Measurements from ENCODE around the gene RBM20. TPM values are rescaled to one million over a fixed set of nuclear protein-coding genes. Genes with fewer than 3 reads are reported as not detected.

RBM20 gene
- total and polyA plus RNA-seq, 8 donors, result under 0.01 to 6.2 (median 0.59) TPM; not detected in 2

- Histone ChIP-seq H3K4me3 (no peak overlapping the region), H3K27ac (no peak overlapping the region), H3K4me1 (peaks cover 0 to 6% (median 1%) of the 10 kb centered on the region in 4 donors), H3K9me3 (no peaks in the 10 kb centered on the region), H3K27me3 (peaks cover 0 to 18% (median 4%) of the 10 kb centered on the region in 3 donors), H3K36me3 (no peaks in the 10 kb centered on the region)
- DNase-seq, result no peak
- TF ChIP-seq POLR2A (IDR thresholded peaks at IDR 0.05) (no peak), POLR2AphosphoS5 (IDR thresholded peaks at IDR 0.05) (no peak), EP300 (IDR thresholded peaks at IDR 0.05) (no peak)
- TF ChIP-seq, protein P1, sequence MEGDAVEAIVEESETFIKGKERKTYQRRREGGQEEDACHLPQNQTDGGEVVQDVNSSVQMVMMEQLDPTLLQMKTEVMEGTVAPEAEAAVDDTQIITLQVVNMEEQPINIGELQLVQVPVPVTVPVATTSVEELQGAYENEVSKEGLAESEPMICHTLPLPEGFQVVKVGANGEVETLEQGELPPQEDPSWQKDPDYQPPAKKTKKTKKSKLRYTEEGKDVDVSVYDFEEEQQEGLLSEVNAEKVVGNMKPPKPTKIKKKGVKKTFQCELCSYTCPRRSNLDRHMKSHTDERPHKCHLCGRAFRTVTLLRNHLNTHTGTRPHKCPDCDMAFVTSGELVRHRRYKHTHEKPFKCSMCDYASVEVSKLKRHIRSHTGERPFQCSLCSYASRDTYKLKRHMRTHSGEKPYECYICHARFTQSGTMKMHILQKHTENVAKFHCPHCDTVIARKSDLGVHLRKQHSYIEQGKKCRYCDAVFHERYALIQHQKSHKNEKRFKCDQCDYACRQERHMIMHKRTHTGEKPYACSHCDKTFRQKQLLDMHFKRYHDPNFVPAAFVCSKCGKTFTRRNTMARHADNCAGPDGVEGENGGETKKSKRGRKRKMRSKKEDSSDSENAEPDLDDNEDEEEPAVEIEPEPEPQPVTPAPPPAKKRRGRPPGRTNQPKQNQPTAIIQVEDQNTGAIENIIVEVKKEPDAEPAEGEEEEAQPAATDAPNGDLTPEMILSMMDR (IDR thresholded peaks at IDR 0.05), result no peak
- 65 to 79% (median 72%) methylated on average over 22 of the region's 22 CpGs for WGBS, 5 donors
- intact Hi-C loops (cut with DNase I; ENCODE audit: low total_unique reads), result no loop called here
Measured at GRCh38 chr10:110684800-110685446, 40.8 kb downstream of the RBM20 start.

DNA sequence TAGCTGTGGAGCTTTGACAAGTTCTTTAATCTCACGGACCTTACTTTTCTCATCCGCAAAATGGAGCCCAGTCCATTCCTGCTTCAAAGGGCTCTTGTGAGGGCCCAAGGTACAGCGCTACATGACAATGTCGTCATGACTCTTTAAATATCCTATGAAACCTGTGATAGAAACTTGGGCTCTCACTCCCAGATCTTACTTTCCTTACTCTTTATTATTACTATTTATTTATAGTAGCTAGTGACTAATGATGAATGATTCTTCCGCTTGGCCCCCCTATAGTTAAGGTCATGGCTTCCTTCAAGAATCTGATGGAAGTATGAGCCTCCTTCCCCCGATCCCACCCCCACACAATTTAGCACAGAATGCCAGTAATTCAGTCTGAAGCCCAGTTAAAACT lies 41.9 kb downstream of the RBM20 start:
- Histone ChIP-seq H3K9me3 (no peaks in the 10 kb centered on the region), H3K36me3 (no peaks in the 10 kb centered on the region), H3K4me3 (no peak overlapping the region), H3K27ac (no peak overlapping the region), H3K27me3 (peaks cover 0 to 10% (median 4%) of the 10 kb centered on the region in 3 donors), H3K4me1 (peaks cover 0 to under 1% (median 0%) of the 10 kb centered on the region in 4 donors)
- WGBS, 5 donors, result 93 to 95% (median 93%) methylated on average over 6 of the region's 6 CpGs
- intact Hi-C loops (cut with DNase I; ENCODE audit: low total_unique reads), result no loop called here
- no peak for DNase-seq
- no peak for TF ChIP-seq POLR2AphosphoS5 (IDR thresholded peaks at IDR 0.05)
- TF ChIP-seq, protein P1 (IDR thresholded peaks at IDR 0.05), result no peak
- no peak for TF ChIP-seq POLR2A (IDR thresholded peaks at IDR 0.05)
- TF ChIP-seq EP300 (IDR thresholded peaks at IDR 0.05), result no peak

DNA sequence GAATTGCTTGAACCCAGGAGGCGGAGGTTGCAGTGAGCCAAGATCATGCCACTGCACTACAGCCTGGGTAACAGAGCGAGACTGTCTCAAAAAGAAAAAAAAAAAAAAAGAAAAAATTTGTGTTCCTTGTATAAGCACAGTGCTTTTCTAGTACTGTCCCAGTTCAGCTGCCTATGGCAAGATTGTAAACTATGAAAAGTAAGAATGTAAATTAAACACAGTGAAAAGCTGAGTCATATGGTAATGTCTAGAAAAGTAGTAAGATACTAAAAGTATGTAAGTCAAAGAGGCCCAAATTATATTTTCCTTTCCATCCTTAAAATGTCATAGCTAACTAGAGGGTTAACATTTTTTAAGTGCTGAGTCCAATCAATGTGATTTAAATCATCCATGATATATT lies 42.8 kb downstream of the RBM20 start:
- no peaks in the 10 kb centered on the region for H3K36me3 ChIP-seq
- no peaks in the 10 kb centered on the region for H3K9me3 ChIP-seq
- DNase-seq, result no peak
- H3K27ac ChIP-seq, result no peak overlapping the region
- 90 to 94% (median 93%) methylated on average over 2 of the region's 2 CpGs for WGBS, 5 donors
- intact Hi-C loops (cut with DNase I; ENCODE audit: low total_unique reads), result no loop called here
- peaks cover 0 to 5% (median 4%) of the 10 kb centered on the region in 3 donors for H3K27me3 ChIP-seq
- no peaks in the 10 kb centered on the region for H3K4me1 ChIP-seq
- no peak for TF ChIP-seq POLR2A (IDR thresholded peaks at IDR 0.05)
- TF ChIP-seq, protein P1 (IDR thresholded peaks at IDR 0.05), result no peak
- TF ChIP-seq POLR2AphosphoS5 (IDR thresholded peaks at IDR 0.05), result no peak
- no peak for TF ChIP-seq EP300 (IDR thresholded peaks at IDR 0.05)
- H3K4me3 ChIP-seq, result no peak overlapping the region

GRCh38 chr10:110687400-110687799 lies 43.3 kb downstream of the RBM20 start:
- intact Hi-C loops (cut with DNase I; ENCODE audit: low total_unique reads), result no loop called here
- TF ChIP-seq POLR2AphosphoS5 (IDR thresholded peaks at IDR 0.05), result no peak
- TF ChIP-seq POLR2A (IDR thresholded peaks at IDR 0.05), result no peak
- H3K4me1 ChIP-seq, result no peaks in the 10 kb centered on the region
- H3K27me3 ChIP-seq, result peaks cover 0 to 5% (median 4%) of the 10 kb centered on the region in 3 donors
- no peaks in the 10 kb centered on the region for H3K9me3 ChIP-seq
- DNase-seq, result no peak
- H3K4me3 ChIP-seq, result no peak overlapping the region
- 75 to 84% (median 80%) methylated on average over 6 of the region's 6 CpGs for WGBS, 5 donors
- no peaks in the 10 kb centered on the region for H3K36me3 ChIP-seq
- H3K27ac ChIP-seq, result no peak overlapping the region

DNA sequence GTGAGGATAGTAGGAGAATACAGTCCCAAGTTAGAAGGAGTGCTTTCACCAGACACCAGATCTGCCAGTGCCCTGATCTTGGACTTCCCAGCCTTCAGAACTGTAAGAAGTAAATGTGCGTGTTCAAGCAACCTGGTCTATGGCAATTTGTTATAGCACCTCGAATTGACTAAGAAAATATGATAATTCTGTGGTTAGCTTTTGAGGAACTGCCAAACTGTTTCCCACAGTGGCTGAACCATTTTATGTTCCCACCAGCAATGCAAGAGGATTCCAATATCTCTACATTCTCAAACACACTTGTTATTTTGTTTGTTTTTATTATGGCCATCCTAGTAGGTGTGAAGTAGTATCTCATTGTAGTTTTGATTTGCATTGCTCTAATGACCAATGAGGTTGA lies 47.0 kb downstream of the RBM20 start:
- no peak for DNase-seq
- TF ChIP-seq POLR2A (IDR thresholded peaks at IDR 0.05) (no peak), EP300 (IDR thresholded peaks at IDR 0.05) (no peak), POLR2AphosphoS5 (IDR thresholded peaks at IDR 0.05) (no peak)
- TF ChIP-seq, protein P1 (IDR thresholded peaks at IDR 0.05), result no peak
- no peaks in the 10 kb centered on the region for H3K36me3 ChIP-seq
- H3K27ac ChIP-seq, result no peak overlapping the region
- intact Hi-C loops (cut with DNase I; ENCODE audit: low total_unique reads), result no loop called here
- H3K27me3 ChIP-seq, result no peaks in the 10 kb centered on the region
- no peaks in the 10 kb centered on the region for H3K4me1 ChIP-seq
- WGBS, 5 donors, result 80 to 91% (median 87%) methylated on average over 2 of the region's 2 CpGs
- no peak overlapping the region for H3K4me3 ChIP-seq
- H3K9me3 ChIP-seq, result peaks cover 0 to 3% (median 0%) of the 10 kb centered on the region in 4 donors

All from stomach (tissue), 9 donors.